NCI-H1048 (cell line): ENCODE data around the gene TRIM49.
"Not testable (repeated sequence)": the region's sequence is repeated elsewhere in the genome, so short reads cannot be mapped to it uniquely, and the experiment has no call there.

Source experiments
- DNase-seq: peaks from one replicate; lab custom pipeline; 2025; lab: John Stamatoyannopoulos, UW

TRIM49 gene, protein sequence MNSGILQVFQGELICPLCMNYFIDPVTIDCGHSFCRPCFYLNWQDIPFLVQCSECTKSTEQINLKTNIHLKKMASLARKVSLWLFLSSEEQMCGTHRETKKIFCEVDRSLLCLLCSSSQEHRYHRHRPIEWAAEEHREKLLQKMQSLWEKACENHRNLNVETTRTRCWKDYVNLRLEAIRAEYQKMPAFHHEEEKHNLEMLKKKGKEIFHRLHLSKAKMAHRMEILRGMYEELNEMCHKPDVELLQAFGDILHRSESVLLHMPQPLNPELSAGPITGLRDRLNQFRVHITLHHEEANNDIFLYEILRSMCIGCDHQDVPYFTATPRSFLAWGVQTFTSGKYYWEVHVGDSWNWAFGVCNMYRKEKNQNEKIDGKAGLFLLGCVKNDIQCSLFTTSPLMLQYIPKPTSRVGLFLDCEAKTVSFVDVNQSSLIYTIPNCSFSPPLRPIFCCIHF

DNA sequence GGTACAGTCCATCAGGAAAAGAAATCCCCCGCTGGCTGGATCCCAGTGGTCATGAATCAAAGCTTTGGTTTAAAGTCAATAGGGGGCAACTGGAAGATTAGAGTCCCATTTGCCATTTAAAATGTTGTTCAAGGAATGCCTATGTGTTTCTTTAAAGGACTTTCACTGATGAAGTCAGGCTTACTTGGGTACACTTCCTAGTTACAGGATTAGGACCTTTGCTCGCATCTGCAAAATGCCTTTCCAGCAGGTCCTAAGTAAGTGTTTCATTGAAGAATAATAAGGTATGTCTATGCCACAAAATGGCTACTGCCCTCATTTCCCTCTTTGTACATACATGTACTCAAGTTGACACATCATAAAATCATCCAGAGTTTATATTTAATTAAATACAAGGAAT, at the start of gene TRIM49:
TSS of gene TRIM49 (minus strand) at position 101 of the 400 bp plus-strand sequence. CDS start 4,106 bp downstream, outside the sequence.
- DNase-seq: not testable (repeated sequence)

DNA sequence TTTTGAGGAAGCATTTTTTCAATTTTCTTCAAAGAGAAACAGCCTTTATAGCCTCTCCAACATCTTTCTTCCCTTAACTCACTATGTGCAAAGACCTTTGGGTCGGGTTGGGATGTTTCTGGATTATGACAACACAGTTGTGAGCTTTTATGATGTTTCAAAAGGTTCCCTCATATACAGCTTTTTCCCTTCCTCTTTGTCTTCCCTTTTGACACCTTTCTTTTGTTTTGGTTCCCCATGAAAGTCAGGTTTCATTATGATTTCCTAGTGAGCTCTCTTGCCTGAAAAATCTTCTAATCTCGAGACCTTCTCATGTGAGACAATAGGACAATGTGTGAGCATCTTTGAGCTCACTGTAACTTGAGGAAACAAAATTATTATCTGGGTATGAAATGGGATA, 18.3 kb upstream of the TRIM49 start:
- not testable (repeated sequence) for DNase-seq

DNA sequence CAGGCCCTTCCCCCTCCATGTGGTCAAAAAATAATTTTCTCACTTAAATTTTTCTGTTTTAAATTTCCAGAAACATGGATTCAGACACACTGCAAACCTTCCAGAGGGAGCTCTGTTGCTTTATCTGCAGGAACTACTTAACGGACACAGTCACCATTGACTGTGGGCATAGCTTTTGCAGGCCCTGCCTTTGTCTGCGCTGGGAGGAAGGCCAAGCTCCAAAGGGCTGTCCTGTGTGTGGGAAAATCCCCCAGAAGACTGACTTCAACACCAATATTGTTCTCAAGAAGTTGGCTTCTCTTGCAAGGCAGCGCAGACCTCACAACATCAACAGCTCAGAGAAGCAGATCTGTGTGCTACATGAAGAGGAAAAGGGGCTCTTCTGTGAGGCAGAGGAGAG, 11.6 kb upstream of the TRIM49 start:
- DNase-seq: not testable (repeated sequence)

DNA sequence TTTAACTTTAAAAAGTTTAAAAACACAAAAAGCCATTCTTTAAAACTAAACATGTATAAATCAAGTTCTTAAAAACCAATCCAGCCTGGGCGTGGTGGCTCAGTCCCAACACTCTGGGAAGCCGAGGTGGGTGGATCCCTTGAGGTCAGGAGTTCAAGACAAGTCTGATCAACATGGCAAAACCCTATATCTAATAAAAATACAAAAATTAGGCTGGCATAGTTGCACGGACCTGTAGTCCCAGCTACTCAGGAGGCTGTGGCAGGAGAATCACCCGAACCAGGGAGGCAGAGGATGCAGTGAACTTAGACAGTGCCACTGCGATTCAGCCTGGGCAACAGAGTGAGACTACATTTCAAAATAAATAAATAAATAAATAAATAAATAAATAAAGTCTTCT, 5.2 kb upstream of the TRIM49 start:
- not testable (repeated sequence) for DNase-seq

DNA sequence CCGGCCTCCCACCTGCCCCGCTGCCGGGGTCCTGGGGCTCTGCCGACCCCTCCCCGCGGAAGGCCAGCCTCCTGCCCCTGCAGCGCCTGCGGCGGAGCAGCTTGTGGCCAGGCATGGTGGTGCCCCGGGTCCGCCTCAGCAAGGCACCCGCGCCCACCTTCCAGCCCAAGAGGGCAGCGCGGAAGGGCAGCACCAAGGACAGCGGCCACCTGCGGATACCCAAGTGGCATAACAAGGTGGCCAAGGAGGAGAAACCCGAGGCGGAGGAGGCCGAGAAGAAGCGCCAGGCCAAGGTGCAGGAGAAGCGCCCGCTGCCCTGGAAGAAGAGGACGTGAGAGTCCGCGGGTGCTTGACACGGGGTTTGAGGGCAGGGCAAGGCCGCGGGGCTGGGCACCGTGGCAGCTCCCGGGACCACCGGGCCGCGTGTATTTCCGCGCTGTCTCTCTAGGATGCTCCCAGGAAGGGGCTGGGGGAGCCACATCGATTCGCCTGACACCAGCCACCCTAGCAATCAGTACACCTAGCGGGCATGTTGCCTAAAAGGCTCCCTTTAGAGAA, 20.8 kb downstream of the TRIM49 start:
- DNase-seq: not testable (repeated sequence)

DNA sequence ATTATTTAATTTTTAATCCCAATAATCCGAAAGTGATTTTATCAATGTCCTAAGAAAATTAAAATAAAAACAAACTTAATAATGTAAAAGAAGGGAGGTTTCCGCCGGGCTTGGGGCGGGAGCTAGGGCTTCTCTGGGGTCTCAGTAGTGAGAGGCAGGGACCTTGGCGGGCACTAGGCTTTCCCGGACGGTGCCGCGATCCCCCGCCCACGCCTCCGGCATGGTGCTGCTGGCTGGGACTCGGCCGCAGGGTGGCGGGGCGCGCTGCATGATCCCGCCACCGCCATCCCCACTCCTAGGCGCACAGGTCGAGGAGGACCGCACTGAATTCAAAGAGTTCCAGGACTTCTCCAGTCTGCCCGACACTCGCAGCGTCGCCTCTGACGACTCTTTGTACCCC, 22.6 kb downstream of the TRIM49 start:
- DNase-seq: not testable (repeated sequence)

DNA sequence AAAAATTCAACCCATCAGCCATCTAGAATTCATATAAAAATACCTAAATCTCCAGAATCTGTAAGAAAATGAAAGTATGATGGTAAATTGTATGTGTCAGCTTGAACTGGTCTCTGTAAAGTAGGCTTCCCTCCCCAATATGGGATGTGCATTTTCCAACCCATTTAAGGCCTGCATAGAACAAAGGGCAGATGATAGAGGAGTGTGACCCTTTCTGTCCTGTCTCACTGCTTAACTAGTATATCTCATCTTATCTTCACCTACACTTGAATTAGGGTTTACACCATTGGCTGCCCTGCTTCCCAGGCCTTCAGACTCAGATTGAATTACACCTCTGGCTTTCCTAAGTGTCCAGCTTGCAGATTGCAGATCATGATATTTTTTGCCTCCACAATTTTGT, 57.6 kb downstream of the TRIM49 start:
- not testable (repeated sequence) for DNase-seq
